Peyer's patch (tissue), 4 donors: ENCODE data around the gene CFAP54. TPM values are rescaled to one million over a fixed set of nuclear protein-coding genes. Genes with fewer than 3 reads are reported as not detected.

Source experiments
- DNase-seq, 3 donors: peaks; one replicate each; pipeline ENCODE4 v3.0.0-alpha.2; 2017 to 2019
- H3K27ac ChIP-seq, 4 donors: fragments of 200-600 bp; sonication (generic); one replicate each; pipeline ENCODE4 v1.5.1; 2016 to 2019
- H3K27me3 ChIP-seq, 2 donors: fragments of 200-600 bp; sonication (generic); one replicate each; pipeline ENCODE4 v1.5.1; 2019
- H3K36me3 ChIP-seq, 3 donors: fragments of 200-600 bp; sonication (generic); one replicate each; pipeline ENCODE4 v1.5.1; 2016 to 2019
- H3K4me1 ChIP-seq, 4 donors: fragments of 200-600 bp; sonication (generic); one replicate each; pipeline ENCODE4 v1.5.1; 2016 to 2019
- H3K4me3 ChIP-seq, 4 donors: fragments of 200-600 bp; sonication (generic); 1 replicate in 3 of 4; 2 replicates in 1 of 4; pipeline ENCODE4 v1.5.1; 2016 to 2019; ENCODE audit warnings: mild to moderate bottlenecking in 1 of 4
- H3K9me3 ChIP-seq, 4 donors: fragments of 200-600 bp; sonication (generic); one replicate each; pipeline ENCODE4 v1.5.1; 2016 to 2019; ENCODE audit warnings: mild to moderate bottlenecking in 1 of 4
- CTCF ChIP-seq, 6 experiments: fragments of 450-650 bp in 4 of 6; fragments of 200-600 bp in 2 of 6; sonication (generic) in 1 of 6; IDR thresholded peaks; one replicate each; pipeline ENCODE4 v1.5.1; 2017 to 2019; ENCODE audit warnings: antibody characterized with exemption in 6 of 6, mild to moderate bottlenecking in 3 of 6, moderate library complexity in 1 of 6
- POLR2A ChIP-seq, 2 donors: fragments of 450-650 bp; IDR thresholded peaks; one replicate each; pipeline ENCODE4 v1.5.1; 2017; ENCODE audit warnings: antibody characterized with exemption in 2 of 2, mild to moderate bottlenecking in 2 of 2, moderate library complexity in 2 of 2
- total RNA-seq, 4 donors: library from RNA; depleted of rRNA; stranded (reverse); fragments of >200 nt; gene quantifications; one replicate each; pipeline ENCODE4 v1.1.0, GENCODE V29; 2016

The CFAP54 gene
- total RNA-seq, 4 donors from 2014 or later = 0.80 to 2.7 (median 0.83) TPM; not detected in 1

GRCh38 chr12:96529912-96530311 is 40.5 kb downstream of the CFAP54 start:
- no peak for DNase-seq
- no peak overlapping the region for H3K4me3 ChIP-seq
- no peaks in the 10 kb centered on the region for H3K36me3 ChIP-seq
- TF ChIP-seq CTCF (IDR thresholded peaks at IDR 0.05) (no peak), POLR2A (IDR thresholded peaks at IDR 0.05) (no peak)
- no peaks in the 10 kb centered on the region for H3K4me1 ChIP-seq
- H3K27ac ChIP-seq = no peak overlapping the region
- no peaks in the 10 kb centered on the region for H3K27me3 ChIP-seq
- no peaks in the 10 kb centered on the region for H3K9me3 ChIP-seq

- TF ChIP-seq POLR2A (IDR thresholded peaks at IDR 0.05) (no peak), CTCF (IDR thresholded peaks at IDR 0.05) (no peak)
- Histone ChIP-seq H3K4me3 (no peak overlapping the region), H3K27ac (no peak overlapping the region), H3K9me3 (no peaks in the 10 kb centered on the region), H3K27me3 (no peaks in the 10 kb centered on the region), H3K36me3 (no peaks in the 10 kb centered on the region), H3K4me1 (no peaks in the 10 kb centered on the region)
- DNase-seq = no peak
Observed at GRCh38 chr12:96534339-96534738, 45.0 kb downstream of the CFAP54 start.

- Histone ChIP-seq H3K27me3 (no peaks in the 10 kb centered on the region), H3K27ac (no peak overlapping the region), H3K36me3 (no peaks in the 10 kb centered on the region), H3K9me3 (no peaks in the 10 kb centered on the region), H3K4me1 (no peaks in the 10 kb centered on the region), H3K4me3 (no peak overlapping the region)
- DNase-seq = no peak
- TF ChIP-seq POLR2A (IDR thresholded peaks at IDR 0.05) (no peak), CTCF (IDR thresholded peaks at IDR 0.05) (no peak)
Observed at GRCh38 chr12:96548384-96548783, 59.0 kb downstream of the CFAP54 start.

GRCh38 chr12:96549341-96549740 is 60.0 kb downstream of the CFAP54 start:
- Histone ChIP-seq H3K36me3 (no peaks in the 10 kb centered on the region), H3K27me3 (no peaks in the 10 kb centered on the region), H3K27ac (no peak overlapping the region), H3K4me1 (no peaks in the 10 kb centered on the region), H3K4me3 (no peak overlapping the region), H3K9me3 (no peaks in the 10 kb centered on the region)
- TF ChIP-seq POLR2A (IDR thresholded peaks at IDR 0.05) (no peak), CTCF (IDR thresholded peaks at IDR 0.05) (no peak)
- DNase-seq = no peak

GRCh38 chr12:96570579-96570978 is 81.2 kb downstream of the CFAP54 start:
- H3K4me3 ChIP-seq = no peak overlapping the region
- H3K9me3 ChIP-seq = no peaks in the 10 kb centered on the region
- H3K27ac ChIP-seq = no peak overlapping the region
- H3K36me3 ChIP-seq = no peaks in the 10 kb centered on the region
- TF ChIP-seq POLR2A (IDR thresholded peaks at IDR 0.05) (no peak), CTCF (IDR thresholded peaks at IDR 0.05) (no peak)
- no peaks in the 10 kb centered on the region for H3K27me3 ChIP-seq
- DNase-seq = no peak
- no peaks in the 10 kb centered on the region for H3K4me1 ChIP-seq
